K562 (cell line): ENCODE results near the gene UBE2N. TPM values are rescaled to one million over a fixed set of nuclear protein-coding genes. Genes with fewer than 3 reads are reported as not detected.

Experiments
- CXXC5 ChIP-seq: fragments of 250-450 bp; sonication (Bioruptor Pico); IDR thresholded peaks from 2 replicates; pipeline ENCODE4 v1.8.0; 2022; ENCODE audit warnings: inconsistent platforms, mild to moderate bottlenecking, moderate library complexity
- EGR1 ChIP-seq: fragments of 450-650 bp; conservative IDR thresholded peaks from 2 replicates; pipeline ENCODE4 v1.6.1; 2017; ENCODE audit warnings: mild to moderate bottlenecking
- HLTF ChIP-seq: fragments of 450-650 bp; IDR thresholded peaks from 2 replicates; pipeline ENCODE4 v1.6.1; 2016
- MAFK ChIP-seq: IDR thresholded peaks from 2 replicates; pipeline ENCODE4 v1.6.1; 2011; ENCODE audit warnings: low read length, improper control_type of control experiment
- MAX ChIP-seq: sonication (generic); formaldehyde crosslinking; IDR thresholded peaks from 2 replicates; pipeline ENCODE4 v1.9.0; 2022; ENCODE audit warnings: mild to moderate bottlenecking, missing genetic modification reagents
- PHF20 ChIP-seq: fragments of 450-650 bp; IDR thresholded peaks from 2 replicates; pipeline ENCODE4 v1.6.1; 2018; ENCODE audit not compliant: partially characterized antibody
- SIN3B ChIP-seq: fragments of 450-650 bp; IDR thresholded peaks from 2 replicates; pipeline ENCODE4 v1.6.1; 2017; ENCODE audit warnings: low read depth, mild to moderate bottlenecking, moderate library complexity
- SRSF3 ChIP-seq: fragments of 200-400 bp; formaldehyde crosslinking; IDR thresholded peaks from 2 replicates; pipeline ENCODE4 v1.6.1; 2016; ENCODE audit warnings: mild to moderate bottlenecking, low read length, moderate library complexity; ENCODE audit not compliant: insufficient read depth
- TAF1 ChIP-seq: IDR thresholded peaks from 2 replicates; pipeline ENCODE4 v1.6.1; 2011; ENCODE audit warnings: mild to moderate bottlenecking, low read length, moderate library complexity; ENCODE audit not compliant: insufficient read depth, control insufficient read depth, severe bottlenecking; ENCODE audit errors: extremely low read depth
- ZNF146 ChIP-seq: IDR thresholded peaks from one replicate; pipeline ENCODE4 v1.6.1; 2018; ENCODE audit warnings: missing compliant biosample characterization; ENCODE audit not compliant: unreplicated experiment
- ZNF318 ChIP-seq, 2 experiments: fragments of 450-650 bp; IDR thresholded peaks; 2 replicates each; pipeline ENCODE4 v1.6.1; 2016; ENCODE audit warnings: mild to moderate bottlenecking in 2 of 2, borderline replicate concordance in 1 of 2, low read depth in 1 of 2, moderate library complexity in 1 of 2
- ZNF408 ChIP-seq: fragments of 250-450 bp; sonication (Bioruptor Pico); IDR thresholded peaks from 2 replicates; pipeline ENCODE4 v1.4.0; 2020; ENCODE audit warnings: low read depth, mild to moderate bottlenecking, moderate library complexity
- polyA plus RNA-seq, 8 experiments: library from polyadenylated mRNA; depleted of rRNA in 4 of 8; stranded (reverse) in 5 of 8; unstranded in 3 of 8; fragments of >200 nt; fragmentation: Nextera tagmentation in 2 of 8; fragmentation: Illumina TruSeq in 1 of 8; extraction: Ambion mirVana in 2 of 8; extraction: Trizol in 1 of 8; gene quantifications; 2 replicates each; pipeline versions ENCODE4 v1.2.1 to v1.2.3, GENCODE V29; 2011 to 2014; ENCODE audit warnings: inconsistent platforms in 1 of 8, missing spikeins in 1 of 8
- total RNA-seq, 7 experiments: library from RNA; depleted of rRNA in 6 of 7; stranded (reverse); fragments of >200 nt in 6 of 7; fragmentation: Illumina TruSeq in 2 of 7; extraction: Trizol in 2 of 7; gene quantifications; 2 replicates each; pipeline versions ENCODE4 v1.2.1 to v1.2.3, GENCODE V29; 2011 to 2021; ENCODE audit warnings: low replicate concordance in 1 of 7
- TF ChIP-seq, protein P1 (sequence below): fragments of 250-450 bp; sonication (Bioruptor Pico); IDR thresholded peaks from 2 replicates; pipeline ENCODE4 v1.6.1; 2021; ENCODE audit warnings: mild to moderate bottlenecking
- TF ChIP-seq, protein P2 (sequence below): fragments of 450-650 bp; formaldehyde crosslinking; IDR thresholded peaks from 2 replicates; pipeline ENCODE4 v1.4.0; 2020; ENCODE audit warnings: mild to moderate bottlenecking
- TF ChIP-seq, protein P3 (sequence below): sonication (generic); formaldehyde crosslinking; IDR thresholded peaks from 2 replicates; pipeline ENCODE4 v1.8.1; 2023; ENCODE audit warnings: mild to moderate bottlenecking, missing genetic modification reagents

Gene UBE2N
- total and polyA plus RNA-seq, 9 of the 15 experiments (the other 6 are each of a cell fraction or from before 2014, with no cell fraction given) = 189 to 826 (median 260) TPM

- TF ChIP-seq EGR1 = peak; percentile 37; the same call in 1 of the 2 replicates
- no peak for TF ChIP-seq SRSF3
- TF ChIP-seq PHF20 = peak; percentile 34
- peak; percentile 83 for TF ChIP-seq TAF1
- TF ChIP-seq MAX (CRISPR knock-in tag) = peak; percentile 87
- peak; percentile 5 for TF ChIP-seq ZNF146 (CRISPR knock-in tag)
- no peak for TF ChIP-seq ZNF408
- TF ChIP-seq CXXC5 (CRISPR knock-in tag) = peak; percentile 92
- TF ChIP-seq, protein P1, sequence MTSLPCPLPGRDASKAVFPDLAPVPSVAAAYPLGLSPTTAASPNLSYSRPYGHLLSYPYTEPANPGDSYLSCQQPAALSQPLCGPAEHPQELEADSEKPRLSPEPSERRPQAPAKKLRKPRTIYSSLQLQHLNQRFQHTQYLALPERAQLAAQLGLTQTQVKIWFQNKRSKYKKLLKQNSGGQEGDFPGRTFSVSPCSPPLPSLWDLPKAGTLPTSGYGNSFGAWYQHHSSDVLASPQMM (CRISPR knock-in tag) = no peak
- TF ChIP-seq HLTF = no peak
- TF ChIP-seq ZNF318 (IDR thresholded peaks at IDR 0.05; ENCODE audit: borderline replicate concordance in 1 of 2, low read depth in 1 of 2) = no peak
- TF ChIP-seq, protein P2, sequence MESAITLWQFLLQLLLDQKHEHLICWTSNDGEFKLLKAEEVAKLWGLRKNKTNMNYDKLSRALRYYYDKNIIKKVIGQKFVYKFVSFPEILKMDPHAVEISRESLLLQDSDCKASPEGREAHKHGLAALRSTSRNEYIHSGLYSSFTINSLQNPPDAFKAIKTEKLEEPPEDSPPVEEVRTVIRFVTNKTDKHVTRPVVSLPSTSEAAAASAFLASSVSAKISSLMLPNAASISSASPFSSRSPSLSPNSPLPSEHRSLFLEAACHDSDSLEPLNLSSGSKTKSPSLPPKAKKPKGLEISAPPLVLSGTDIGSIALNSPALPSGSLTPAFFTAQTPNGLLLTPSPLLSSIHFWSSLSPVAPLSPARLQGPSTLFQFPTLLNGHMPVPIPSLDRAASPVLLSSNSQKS (CRISPR knock-in tag) = no peak
- TF ChIP-seq SIN3B = peak; percentile 70; the same call in 1 of the 2 replicates
- TF ChIP-seq, protein P3, sequence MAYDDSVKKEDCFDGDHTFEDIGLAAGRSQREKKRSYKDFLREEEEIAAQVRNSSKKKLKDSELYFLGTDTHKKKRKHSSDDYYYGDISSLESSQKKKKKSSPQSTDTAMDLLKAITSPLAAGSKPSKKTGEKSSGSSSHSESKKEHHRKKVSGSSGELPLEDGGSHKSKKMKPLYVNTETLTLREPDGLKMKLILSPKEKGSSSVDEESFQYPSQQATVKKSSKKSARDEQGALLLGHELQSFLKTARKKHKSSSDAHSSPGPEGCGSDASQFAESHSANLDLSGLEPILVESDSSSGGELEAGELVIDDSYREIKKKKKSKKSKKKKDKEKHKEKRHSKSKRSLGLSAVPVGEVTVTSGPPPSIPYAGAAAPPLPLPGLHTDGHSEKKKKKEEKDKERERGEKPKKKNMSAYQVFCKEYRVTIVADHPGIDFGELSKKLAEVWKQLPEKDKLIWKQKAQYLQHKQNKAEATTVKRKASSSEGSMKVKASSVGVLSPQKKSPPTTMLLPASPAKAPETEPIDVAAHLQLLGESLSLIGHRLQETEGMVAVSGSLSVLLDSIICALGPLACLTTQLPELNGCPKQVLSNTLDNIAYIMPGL = peak; percentile 89
- no peak for TF ChIP-seq MAFK
Observed at GRCh38 chr12:93441617-93442410, at the start of gene UBE2N (continued).
